IMR-90 (cell line): ENCODE data around the gene PRELP. TPM values are rescaled to one million over a fixed set of nuclear protein-coding genes. Genes with fewer than 3 reads are reported as not detected.

ENCODE experiments used
- ATAC-seq: fragments of 200-7000 bp; cut with Tn5 transposase; 2 replicates; pipeline ENCODE4 v1.9.1; 2020; ENCODE audit warnings: low read depth, mild to moderate bottlenecking, moderate library complexity
- BruUV-seq: library from RNA; stranded (reverse); fragments of 400-500 nt; replicated peaks from 2 replicates; lab custom pipeline; 2021; lab: Mats Ljungman, UMichigan
- CTCF ChIA-PET: fragments of 300-600 bp; formaldehyde crosslinking; extraction: SDS; loops from one replicate; lab custom pipeline; 2021; ENCODE audit warnings: antibody characterized with exemption; lab: Yijun Ruan, JAX
- POLR2A ChIA-PET: fragments of 300-600 bp; sonication (Branson Sonifier 250); formaldehyde crosslinking; loops from one replicate; lab custom pipeline; 2022; ENCODE audit warnings: antibody characterized with exemption; ENCODE audit not compliant: unreplicated experiment; lab: Charles Lee
- DNase-seq: peaks from one replicate; pipeline ENCODE4 v3.0.0; 2013
- H2AFZ ChIP-seq: replicated peaks from 2 replicates; pipeline ENCODE3; 2013; ENCODE audit warnings: low read length, mild to moderate bottlenecking; ENCODE audit not compliant: poor library complexity
- H2AK5ac ChIP-seq: 2 replicates; pipeline ENCODE4 v1.6.1; 2013; ENCODE audit warnings: low read depth, low read length, inconsistent platforms
- H2AK9ac ChIP-seq: replicated peaks from 2 replicates; pipeline ENCODE3; 2013; ENCODE audit warnings: mild to moderate bottlenecking, low read depth, low read length, moderate library complexity; ENCODE audit not compliant: poor library complexity
- H2BK120ac ChIP-seq: 2 replicates; pipeline ENCODE4 v1.6.1; 2013; ENCODE audit warnings: low read depth, low read length, inconsistent platforms
- H2BK15ac ChIP-seq: 3 replicates; pipeline ENCODE4 v1.6.1; 2013; ENCODE audit warnings: low read depth, low read length, inconsistent platforms
- H2BK20ac ChIP-seq: 2 replicates; pipeline ENCODE4 v1.6.1; 2013; ENCODE audit warnings: low read depth, mild to moderate bottlenecking, inconsistent platforms, low read length, moderate library complexity
- H2BK5ac ChIP-seq: 2 replicates; pipeline ENCODE4 v1.6.1; 2013; ENCODE audit warnings: mild to moderate bottlenecking, low read depth, low read length, inconsistent platforms; ENCODE audit not compliant: poor library complexity, severe bottlenecking
- H3K14ac ChIP-seq: replicated peaks from 2 replicates; pipeline ENCODE4 v1.6.1; 2013; ENCODE audit warnings: low read depth, low read length, inconsistent platforms
- H3K18ac ChIP-seq: 2 replicates; pipeline ENCODE4 v1.6.1; 2013; ENCODE audit warnings: low read depth, low read length, control low read depth
- H3K23ac ChIP-seq: 2 replicates; pipeline ENCODE4 v1.6.1; 2013; ENCODE audit warnings: low read depth, low read length, inconsistent platforms
- H3K27ac ChIP-seq: 2 replicates; pipeline ENCODE4 v1.5.1; 2013; ENCODE audit warnings: mild to moderate bottlenecking, control low read depth, low read length; ENCODE audit not compliant: insufficient read depth
- H3K27me3 ChIP-seq: 2 replicates; pipeline ENCODE4 v1.6.1; 2013; ENCODE audit warnings: low read length; ENCODE audit not compliant: control insufficient read depth, insufficient read depth
- H3K36me3 ChIP-seq: 2 replicates; pipeline ENCODE4 v1.6.1; 2013; ENCODE audit warnings: low read length, mixed read lengths; ENCODE audit not compliant: control insufficient read depth, insufficient read depth
- H3K4ac ChIP-seq: 2 replicates; pipeline ENCODE4 v1.6.1; 2013; ENCODE audit warnings: low read depth, low read length, inconsistent platforms
- H3K4me1 ChIP-seq: 2 replicates; pipeline ENCODE4 v1.6.1; 2013; ENCODE audit warnings: low read length, mixed read lengths; ENCODE audit not compliant: control insufficient read depth, insufficient read depth
- H3K4me2 ChIP-seq: 2 replicates; pipeline ENCODE4 v1.6.1; 2013; ENCODE audit warnings: low read depth, mild to moderate bottlenecking, control low read depth, low read length, moderate library complexity
- H3K4me3 ChIP-seq: 2 replicates; pipeline ENCODE4 v1.5.1; 2013; ENCODE audit warnings: low read depth, mild to moderate bottlenecking, control low read depth, low read length, moderate library complexity; ENCODE audit not compliant: insufficient read depth
- H3K56ac ChIP-seq: 2 replicates; pipeline ENCODE4 v1.6.1; 2013; ENCODE audit warnings: low read length, inconsistent platforms; ENCODE audit not compliant: insufficient read depth; ENCODE audit errors: extremely low read depth
- H3K79me1 ChIP-seq, 2 experiments: 2 replicates each; pipeline ENCODE4 v1.6.1; 2013; ENCODE audit warnings: low read length in 2 of 2, inconsistent platforms in 1 of 2, low read depth in 1 of 2
- H3K9ac ChIP-seq: 2 replicates; pipeline ENCODE4 v1.6.1; 2013; ENCODE audit warnings: low read depth, low read length, control low read depth
- H3K9me1 ChIP-seq: 2 replicates; pipeline ENCODE4 v1.6.1; 2013; ENCODE audit warnings: low read length, inconsistent platforms; ENCODE audit not compliant: insufficient read depth
- H3K9me3 ChIP-seq: 2 replicates; pipeline ENCODE4 v1.6.1; 2013; ENCODE audit warnings: low read length; ENCODE audit not compliant: control insufficient read depth, insufficient read depth
- H4K20me1 ChIP-seq: 2 replicates; pipeline ENCODE4 v1.6.1; 2013; ENCODE audit warnings: low read length, inconsistent platforms; ENCODE audit not compliant: insufficient read depth
- H4K5ac ChIP-seq: 2 replicates; pipeline ENCODE4 v1.6.1; 2013; ENCODE audit warnings: mild to moderate bottlenecking, low read depth, low read length, control low read depth
- H4K8ac ChIP-seq, 2 experiments: 2 replicates each; pipeline ENCODE4 v1.6.1; 2013; ENCODE audit warnings: low read depth in 2 of 2, low read length in 2 of 2, control low read depth in 1 of 2, inconsistent platforms in 1 of 2
- H4K91ac ChIP-seq: 2 replicates; pipeline ENCODE4 v1.6.1; 2013; ENCODE audit warnings: low read depth, low read length, inconsistent platforms; ENCODE audit not compliant: insufficient read depth
- CEBPB ChIP-seq: IDR thresholded peaks from 2 replicates; pipeline ENCODE4 v1.6.1; 2012; ENCODE audit warnings: low read depth, low read length, improper control_type of control experiment
- CHD1 ChIP-seq: IDR thresholded peaks from 2 replicates; pipeline ENCODE4 v1.6.1; 2012; ENCODE audit warnings: low read depth, low read length, improper control_type of control experiment
- POLR2A ChIP-seq: IDR thresholded peaks from 2 replicates; pipeline ENCODE4 v1.6.1; 2012; ENCODE audit warnings: mild to moderate bottlenecking, low read depth, low read length
- RCOR1 ChIP-seq: IDR thresholded peaks from 2 replicates; pipeline ENCODE4 v1.6.1; 2012; ENCODE audit warnings: mild to moderate bottlenecking, low read length, improper control_type of control experiment; ENCODE audit not compliant: insufficient replicate concordance
- RFX5 ChIP-seq: IDR thresholded peaks from 2 replicates; pipeline ENCODE4 v1.8.0; 2012; ENCODE audit warnings: low read depth, mild to moderate bottlenecking, low read length, moderate library complexity
- WGBS, 2 experiments: methylation state at CpG; one replicate each; pipeline versions ENCODE4 v1.1.5 to v1.1.7; 2013; ENCODE audit warnings: missing lambda C conversion rate in 2 of 2; ENCODE audit not compliant: insufficient read length in 1 of 2; ENCODE audit errors: extremely low coverage in 2 of 2; 5-methylcytosine and 5-hydroxymethylcytosine counted together
- dilution Hi-C: fragments of 300-500 bp; cut with HindIII; formaldehyde crosslinking; loops from one replicate; pipeline ENCODE4 v1.14.3; 2018; ENCODE audit warnings: low sequenced_read_pairs; ENCODE audit not compliant: unreplicated experiment
- in situ Hi-C: fragments of 300-500 bp; cut with MboI; formaldehyde crosslinking; loops from 3 replicates; pipeline ENCODE4 v1.14.3; 2019; ENCODE audit warnings: low sequenced_read_pairs, inconsistent platforms, mixed read lengths
- intact Hi-C: fragments of 100-400 bp; cut with micrococcal nuclease; formaldehyde crosslinking; loops from 2 replicates; pipeline ENCODE4 v1.10.0; 2022
- polyA plus RNA-seq, 3 experiments: library from polyadenylated mRNA; depleted of rRNA; stranded (reverse); fragments of >200 nt; gene quantifications; 2 replicates each; pipeline ENCODE4 v1.2.3, GENCODE V29; 2012; ENCODE audit warnings: low replicate concordance in 1 of 3
- total RNA-seq: library from RNA; depleted of rRNA; stranded (reverse); fragments of >200 nt; gene quantifications from 2 replicates; pipeline ENCODE4 v1.2.3, GENCODE V29; 2012
- TF ChIP-seq, protein P1 (sequence below): conservative IDR thresholded peaks from 2 replicates; pipeline ENCODE4 v1.5.1; 2012; ENCODE audit warnings: mild to moderate bottlenecking, low read depth, low read length, improper control_type of control experiment
- TF ChIP-seq, protein P2 (sequence below): fragments of 150-350 bp; IDR thresholded peaks from 2 replicates; pipeline ENCODE4 v1.6.1; 2016; ENCODE audit warnings: low read depth, mild to moderate bottlenecking, low read length, moderate library complexity, borderline replicate concordance

PRELP gene
- total and polyA plus RNA-seq, 2 of the 4 experiments (the other 2 are of a cell fraction) = 0.56 TPM; not detected in 1

DNA sequence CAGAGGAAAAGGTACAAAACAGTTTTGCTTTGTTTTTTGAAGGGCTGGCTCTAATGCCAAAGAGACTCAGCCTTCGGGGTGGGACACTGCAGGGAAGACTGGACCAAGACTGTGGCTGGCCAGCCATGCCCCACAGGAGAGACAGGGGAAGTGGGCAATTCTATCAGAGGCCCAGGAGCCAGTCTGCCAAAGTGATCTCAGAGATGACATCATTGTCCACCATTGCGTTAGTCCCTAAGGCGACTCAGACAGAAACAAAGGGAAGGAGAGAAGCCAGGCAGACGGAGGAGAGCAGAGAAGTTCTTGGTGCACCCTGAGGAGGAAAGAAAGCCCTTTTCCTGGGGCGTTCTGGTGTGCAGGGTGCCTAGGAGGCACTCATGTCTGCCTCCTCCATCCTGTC is 44.7 kb downstream of the PRELP start:
- no peak overlapping the region; the same call in 1 of the 2 replicates for H3K27ac ChIP-seq
- peak overlapping the region; percentile 41 for H4K91ac ChIP-seq
- intact Hi-C loops = no loop called here
- peak overlapping the region; percentile 65 for H2AK9ac ChIP-seq
- peak overlapping the region; percentile 62 for H3K14ac ChIP-seq
- WGBS, 2 experiments = 71% methylated on average over 1 of the region's 5 CpGs; no CpG with 5 or more reads in 1 of the 2 experiments
- H4K20me1 ChIP-seq = no peaks in the 10 kb centered on the region
- H2AFZ ChIP-seq = peak overlapping the region; percentile 76
- CTCF ChIA-PET = no interaction called here
- no TSS peak for BruUV-seq
- no peak overlapping the region for H3K9ac ChIP-seq
- DNase-seq (peak; percentile 81), ATAC-seq (peak; percentile 50)
- H3K4ac ChIP-seq = peak overlapping the region; percentile 53
- H2BK5ac ChIP-seq = peak overlapping the region; percentile 30
- no peaks in the 10 kb centered on the region for H3K27me3 ChIP-seq
- H2BK15ac ChIP-seq = peak overlapping the region; percentile 72; the same call in 2 of the 3 replicates
- peak overlapping the region; percentile 87; the same call in 1 of the 2 replicates for H4K5ac ChIP-seq
- peak overlapping the region; percentile 14; the same call in 1 of the 2 replicates for H3K56ac ChIP-seq
- dilution Hi-C loops = no loop called here
- peak overlapping the region; percentile 41; the same call in 1 of the 2 replicates for H3K23ac ChIP-seq
- H3K4me3 ChIP-seq = no peak overlapping the region
- TF ChIP-seq POLR2A = 0 out of 2 replicates have a peak, but pooled peaks have one; percentile 30
- TF ChIP-seq, protein P1, sequence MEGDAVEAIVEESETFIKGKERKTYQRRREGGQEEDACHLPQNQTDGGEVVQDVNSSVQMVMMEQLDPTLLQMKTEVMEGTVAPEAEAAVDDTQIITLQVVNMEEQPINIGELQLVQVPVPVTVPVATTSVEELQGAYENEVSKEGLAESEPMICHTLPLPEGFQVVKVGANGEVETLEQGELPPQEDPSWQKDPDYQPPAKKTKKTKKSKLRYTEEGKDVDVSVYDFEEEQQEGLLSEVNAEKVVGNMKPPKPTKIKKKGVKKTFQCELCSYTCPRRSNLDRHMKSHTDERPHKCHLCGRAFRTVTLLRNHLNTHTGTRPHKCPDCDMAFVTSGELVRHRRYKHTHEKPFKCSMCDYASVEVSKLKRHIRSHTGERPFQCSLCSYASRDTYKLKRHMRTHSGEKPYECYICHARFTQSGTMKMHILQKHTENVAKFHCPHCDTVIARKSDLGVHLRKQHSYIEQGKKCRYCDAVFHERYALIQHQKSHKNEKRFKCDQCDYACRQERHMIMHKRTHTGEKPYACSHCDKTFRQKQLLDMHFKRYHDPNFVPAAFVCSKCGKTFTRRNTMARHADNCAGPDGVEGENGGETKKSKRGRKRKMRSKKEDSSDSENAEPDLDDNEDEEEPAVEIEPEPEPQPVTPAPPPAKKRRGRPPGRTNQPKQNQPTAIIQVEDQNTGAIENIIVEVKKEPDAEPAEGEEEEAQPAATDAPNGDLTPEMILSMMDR = no peak
- peak; percentile 77 for TF ChIP-seq CEBPB
- TF ChIP-seq, protein P2, sequence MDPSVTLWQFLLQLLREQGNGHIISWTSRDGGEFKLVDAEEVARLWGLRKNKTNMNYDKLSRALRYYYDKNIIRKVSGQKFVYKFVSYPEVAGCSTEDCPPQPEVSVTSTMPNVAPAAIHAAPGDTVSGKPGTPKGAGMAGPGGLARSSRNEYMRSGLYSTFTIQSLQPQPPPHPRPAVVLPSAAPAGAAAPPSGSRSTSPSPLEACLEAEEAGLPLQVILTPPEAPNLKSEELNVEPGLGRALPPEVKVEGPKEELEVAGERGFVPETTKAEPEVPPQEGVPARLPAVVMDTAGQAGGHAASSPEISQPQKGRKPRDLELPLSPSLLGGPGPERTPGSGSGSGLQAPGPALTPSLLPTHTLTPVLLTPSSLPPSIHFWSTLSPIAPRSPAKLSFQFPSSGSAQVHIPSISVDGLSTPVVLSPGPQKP = no peak
- no peak for TF ChIP-seq RCOR1
- TF ChIP-seq CHD1 = no peak
- TF ChIP-seq RFX5 = no peak
- POLR2A ChIA-PET = no interaction called here
- H2AK5ac ChIP-seq = peak overlapping the region; percentile 61
- no peaks in the 10 kb centered on the region for H3K9me3 ChIP-seq
- no peaks in the 10 kb centered on the region for H3K36me3 ChIP-seq
- in situ Hi-C loops = no loop called here
- H3K4me1 ChIP-seq = peaks cover 11% of the 10 kb centered on the region
- H2BK120ac ChIP-seq = peak overlapping the region; percentile 74
- peaks cover 18% of the 10 kb centered on the region for H3K9me1 ChIP-seq
- peak overlapping the region; percentile 40 for H2BK20ac ChIP-seq
- H3K79me1 ChIP-seq = peaks cover 0 to 1% of the 10 kb centered on the region in 2 experiments; a peak in 1 of 4 replicates
- peak overlapping the region; percentile 71; the same call in 1 of the 2 replicates for H3K18ac ChIP-seq
- no peak overlapping the region for H3K4me2 ChIP-seq
- peak overlapping the region; percentile 58 to 78 for H4K8ac ChIP-seq
